Skeletal muscle satellite cell (primary cell): Measurements from ENCODE around the gene RBM38.
"Not testable (repeated sequence)": the region's sequence is repeated elsewhere in the genome, so short reads cannot be mapped to it uniquely, and the experiment has no call there.

Experiments used
- H3K27me3 ChIP-seq: 2 replicates; pipeline ENCODE4 v1.7.0; 2013; ENCODE audit warnings: low read length; ENCODE audit not compliant: control insufficient read depth, insufficient read depth
- H3K36me3 ChIP-seq: 2 replicates; pipeline ENCODE4 v1.7.0; 2013; ENCODE audit warnings: mild to moderate bottlenecking, control low read depth, low read length; ENCODE audit not compliant: insufficient read depth
- H3K4me1 ChIP-seq: 2 replicates; pipeline ENCODE4 v1.7.0; 2013; ENCODE audit warnings: low read length; ENCODE audit not compliant: control insufficient read depth, insufficient read depth
- H3K4me2 ChIP-seq: 2 replicates; pipeline ENCODE4 v1.7.0; 2013; ENCODE audit warnings: mild to moderate bottlenecking, low read length
- H3K4me3 ChIP-seq: 2 replicates; pipeline ENCODE4 v1.7.0; 2013; ENCODE audit warnings: low read length
- H3K9ac ChIP-seq: 2 replicates; pipeline ENCODE4 v1.7.0; 2013; ENCODE audit warnings: mild to moderate bottlenecking, low read depth, low read length, moderate library complexity
- H3K9me3 ChIP-seq: replicated peaks from 2 replicates; pipeline ENCODE4 v1.7.0; 2013; ENCODE audit warnings: mild to moderate bottlenecking, control low read depth, low read length

RBM38 gene

GRCh38 chr20:57428324-57429158 is 37.3 kb downstream of the RBM38 start:
- H3K4me2 ChIP-seq: no peak overlapping the region
- H3K4me1 ChIP-seq: peaks cover 6% of the 10 kb centered on the region
- no peaks in the 10 kb centered on the region for H3K9me3 ChIP-seq
- no peaks in the 10 kb centered on the region for H3K36me3 ChIP-seq
- no peak overlapping the region for H3K4me3 ChIP-seq
- no peak overlapping the region for H3K9ac ChIP-seq
- H3K27me3 ChIP-seq: peaks cover 54% of the 10 kb centered on the region

- Histone ChIP-seq H3K9ac (no peak overlapping the region), H3K4me2 (no peak overlapping the region), H3K4me1 (peaks cover 6% of the 10 kb centered on the region), H3K9me3 (no peaks in the 10 kb centered on the region), H3K36me3 (no peaks in the 10 kb centered on the region), H3K4me3 (no peak overlapping the region), H3K27me3 (peaks cover 52% of the 10 kb centered on the region)
Observed at GRCh38 chr20:57429159-57429496, 37.9 kb downstream of the RBM38 start.

GRCh38 chr20:57429580-57430200 is 38.5 kb downstream of the RBM38 start:
- no peak overlapping the region for H3K4me3 ChIP-seq

GRCh38 chr20:57430201-57430596 is 39.0 kb downstream of the RBM38 start:
- not testable (repeated sequence) for H3K9me3 ChIP-seq, H3K36me3 ChIP-seq, H3K4me2 ChIP-seq, H3K4me3 ChIP-seq, H3K4me1 ChIP-seq, H3K9ac ChIP-seq
- peaks cover 56% of the 10 kb centered on the region for H3K27me3 ChIP-seq

More at GRCh38 chr20:57429580-57430200, 38.5 kb downstream of the RBM38 start:
- Histone ChIP-seq H3K4me1 (peaks cover 6% of the 10 kb centered on the region), H3K9me3 (no peaks in the 10 kb centered on the region), H3K27me3 (peaks cover 54% of the 10 kb centered on the region), H3K9ac (no peak overlapping the region), H3K36me3 (no peaks in the 10 kb centered on the region), H3K4me2 (no peak overlapping the region)

GRCh38 chr20:57431539-57431835 is 40.3 kb downstream of the RBM38 start:
- H3K36me3 ChIP-seq: no peaks in the 10 kb centered on the region
- peaks cover 6% of the 10 kb centered on the region for H3K4me1 ChIP-seq
- H3K4me2 ChIP-seq: no peak overlapping the region
- H3K4me3 ChIP-seq: no peak overlapping the region
- peaks cover 56% of the 10 kb centered on the region for H3K27me3 ChIP-seq
- H3K9ac ChIP-seq: no peak overlapping the region
- no peaks in the 10 kb centered on the region for H3K9me3 ChIP-seq

- Histone ChIP-seq H3K4me3 (no peak overlapping the region), H3K27me3 (peaks cover 54% of the 10 kb centered on the region), H3K9me3 (peaks cover 1% of the 10 kb centered on the region), H3K4me2 (no peak overlapping the region), H3K4me1 (peaks cover 6% of the 10 kb centered on the region), H3K36me3 (no peaks in the 10 kb centered on the region), H3K9ac (no peak overlapping the region)
Observed at GRCh38 chr20:57432480-57432861, 41.3 kb downstream of the RBM38 start.

GRCh38 chr20:57432862-57433491 is 41.8 kb downstream of the RBM38 start:
- Histone ChIP-seq H3K9me3 (peaks cover 4% of the 10 kb centered on the region), H3K27me3 (peaks cover 55% of the 10 kb centered on the region), H3K36me3 (no peaks in the 10 kb centered on the region), H3K4me2 (no peak overlapping the region), H3K4me1 (peaks cover 6% of the 10 kb centered on the region), H3K9ac (no peak overlapping the region), H3K4me3 (no peak overlapping the region)

GRCh38 chr20:57433657-57434389 is 42.6 kb downstream of the RBM38 start:
- H3K36me3 ChIP-seq: no peaks in the 10 kb centered on the region
- no peak overlapping the region for H3K4me3 ChIP-seq
- peaks cover 6% of the 10 kb centered on the region for H3K4me1 ChIP-seq
- peaks cover 55% of the 10 kb centered on the region for H3K27me3 ChIP-seq
- H3K9ac ChIP-seq: no peak overlapping the region
- peaks cover 4% of the 10 kb centered on the region for H3K9me3 ChIP-seq
- no peak overlapping the region for H3K4me2 ChIP-seq

GRCh38 chr20:57434390-57434700 is 43.1 kb downstream of the RBM38 start:
- H3K4me3 ChIP-seq: no peak overlapping the region
- no peak overlapping the region for H3K9ac ChIP-seq
- peaks cover 4% of the 10 kb centered on the region for H3K9me3 ChIP-seq
- H3K36me3 ChIP-seq: no peaks in the 10 kb centered on the region
- no peak overlapping the region for H3K4me2 ChIP-seq
- peaks cover 6% of the 10 kb centered on the region for H3K4me1 ChIP-seq
- H3K27me3 ChIP-seq: peaks cover 50% of the 10 kb centered on the region

GRCh38 chr20:57435105-57435497 is 43.9 kb downstream of the RBM38 start:
- Histone ChIP-seq H3K4me1 (peaks cover 1% of the 10 kb centered on the region), H3K27me3 (peaks cover 43% of the 10 kb centered on the region), H3K4me3 (no peak overlapping the region), H3K36me3 (no peaks in the 10 kb centered on the region), H3K9ac (no peak overlapping the region), H3K9me3 (peaks cover 4% of the 10 kb centered on the region), H3K4me2 (no peak overlapping the region)

- no peaks in the 10 kb centered on the region for H3K4me1 ChIP-seq
- no peak overlapping the region for H3K9ac ChIP-seq
- H3K4me2 ChIP-seq: no peak overlapping the region
- H3K9me3 ChIP-seq: peaks cover 4% of the 10 kb centered on the region
- peaks cover 41% of the 10 kb centered on the region for H3K27me3 ChIP-seq
- H3K36me3 ChIP-seq: no peaks in the 10 kb centered on the region
- no peak overlapping the region for H3K4me3 ChIP-seq
Observed at GRCh38 chr20:57435498-57436222, 44.5 kb downstream of the RBM38 start.
